Activated T-cell treated with anti-CD3 and anti-CD28 coated beads for 1 hour (primary cell): ENCODE measurements around the gene DUSP8.
"Not testable (repeated sequence)": the region's sequence is repeated elsewhere in the genome, so short reads cannot be mapped to it uniquely, and the experiment has no call there.

Experiments used
- DNase-seq: peaks from one replicate; pipeline ENCODE4 v3.0.0-alpha.2; 2020; ENCODE audit warnings: low read depth

DUSP8 gene

DNA sequence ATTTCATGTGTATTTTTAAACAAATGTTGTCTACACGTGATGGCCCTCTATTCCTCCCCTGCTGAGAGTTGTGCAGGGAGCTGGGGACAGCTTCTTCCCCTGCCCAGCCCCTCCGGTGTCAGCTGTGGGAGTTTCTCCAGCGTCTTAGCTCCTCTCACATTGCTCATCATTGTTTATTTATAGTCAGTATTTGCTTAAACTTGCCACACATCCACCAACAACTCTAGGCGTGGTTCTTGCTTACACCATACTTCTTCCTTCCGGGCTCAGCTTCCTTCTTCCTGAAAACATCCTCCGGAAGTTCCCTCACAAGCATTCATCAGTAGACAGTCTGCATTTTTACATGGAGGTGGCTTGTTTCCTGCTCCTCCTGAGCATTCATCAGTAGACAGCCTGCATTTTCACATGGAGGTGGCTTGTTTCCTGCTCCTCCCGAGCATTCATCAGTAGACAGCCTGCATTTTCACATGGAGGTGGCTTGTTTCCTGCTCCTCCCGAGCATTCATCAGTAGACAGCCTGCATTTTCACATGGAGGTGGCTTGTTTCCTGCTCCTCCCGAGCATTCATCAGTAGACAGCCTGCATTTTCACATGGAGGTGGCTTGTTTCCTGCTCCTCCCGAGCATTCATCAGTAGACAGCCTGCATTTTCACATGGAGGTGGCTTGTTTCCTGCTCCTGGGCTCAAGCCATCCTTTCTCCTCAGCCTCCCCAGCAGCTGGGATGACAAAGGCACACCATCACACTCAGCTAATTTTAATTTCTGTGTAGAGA, 17.3 kb upstream of the DUSP8 start:
- not testable (repeated sequence) for DNase-seq

DNA sequence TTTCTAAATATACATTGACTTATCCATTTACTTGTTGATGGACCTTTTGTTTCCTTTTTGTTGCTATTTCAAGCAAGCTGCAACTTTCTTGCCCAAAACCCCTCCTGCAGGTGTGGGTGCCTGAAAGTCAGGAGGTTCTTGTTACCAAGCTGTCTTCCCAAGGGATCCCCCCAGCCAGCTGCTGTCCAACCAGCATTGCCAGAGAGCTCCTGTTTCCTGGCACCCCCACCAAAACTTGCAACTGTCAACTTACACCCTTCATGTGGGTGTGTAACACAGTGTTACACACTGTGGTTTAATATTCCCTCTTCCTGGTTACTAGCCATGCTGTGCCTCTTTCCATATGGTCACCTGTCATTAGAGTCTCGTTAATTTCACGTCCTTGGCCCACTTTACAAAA, 14.6 kb upstream of the DUSP8 start:
- no peak for DNase-seq

DNA sequence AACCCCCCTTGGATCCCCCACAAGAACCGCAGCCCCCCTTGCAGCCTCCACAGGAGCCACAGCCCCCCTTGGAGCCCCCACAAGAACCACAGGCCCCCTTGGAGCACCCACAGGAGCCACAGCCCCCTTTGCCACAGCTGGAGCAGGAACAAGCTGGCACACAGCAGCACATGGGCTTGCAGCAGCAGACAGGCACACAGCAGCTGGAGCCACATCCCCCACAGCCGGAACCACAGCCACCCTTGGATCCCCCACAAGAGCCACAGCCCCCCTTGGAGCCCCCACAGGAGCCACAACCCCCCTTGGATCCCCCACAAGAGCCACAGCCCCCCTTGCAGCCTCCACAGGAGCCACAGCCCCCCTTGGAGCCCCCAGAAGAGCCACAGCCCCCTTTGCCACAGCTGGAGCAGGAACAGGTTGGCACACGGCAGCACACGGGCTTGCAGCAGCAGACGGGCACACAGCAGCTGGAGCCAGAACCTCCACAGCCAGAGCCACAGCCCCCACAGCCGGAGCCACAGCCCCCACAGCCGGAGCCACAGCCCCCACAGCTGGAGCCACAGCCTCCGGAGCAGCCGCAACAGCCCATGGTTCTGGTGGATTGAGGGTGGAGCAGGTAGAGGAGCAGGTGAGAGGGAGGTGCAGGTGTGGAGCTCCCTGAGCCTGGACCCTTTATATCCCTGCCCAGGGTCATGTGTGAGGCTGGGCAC, 12.7 kb upstream of the DUSP8 start, which contains the start of gene KRTAP5-1:
Gene KRTAP5-1, minus strand, starts transcription at position 623 of the 710 bp plus-strand sequence. Its CDS starts 34 bp downstream, at position 589.
- not testable (repeated sequence) for DNase-seq

DNA sequence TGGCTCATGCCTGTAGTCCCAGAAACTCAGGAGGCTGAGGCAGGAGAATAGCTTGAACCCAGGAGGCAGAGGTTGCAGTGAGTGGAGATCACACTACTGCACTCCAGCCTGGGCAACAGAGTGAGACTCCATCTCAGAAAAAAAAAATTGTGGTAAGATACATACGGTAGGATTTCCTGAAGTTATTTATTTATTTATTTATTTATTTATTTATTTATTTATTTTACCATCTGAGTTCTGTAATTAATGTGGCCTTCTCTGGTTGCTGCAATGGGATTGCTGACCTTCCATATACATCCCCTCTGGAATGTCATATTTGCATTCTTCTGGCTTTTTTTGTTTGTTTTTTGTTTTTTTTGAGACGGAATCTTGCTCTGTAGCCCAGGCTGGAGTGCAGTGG, 10.8 kb upstream of the DUSP8 start:
- DNase-seq, result not testable (repeated sequence)

DNA sequence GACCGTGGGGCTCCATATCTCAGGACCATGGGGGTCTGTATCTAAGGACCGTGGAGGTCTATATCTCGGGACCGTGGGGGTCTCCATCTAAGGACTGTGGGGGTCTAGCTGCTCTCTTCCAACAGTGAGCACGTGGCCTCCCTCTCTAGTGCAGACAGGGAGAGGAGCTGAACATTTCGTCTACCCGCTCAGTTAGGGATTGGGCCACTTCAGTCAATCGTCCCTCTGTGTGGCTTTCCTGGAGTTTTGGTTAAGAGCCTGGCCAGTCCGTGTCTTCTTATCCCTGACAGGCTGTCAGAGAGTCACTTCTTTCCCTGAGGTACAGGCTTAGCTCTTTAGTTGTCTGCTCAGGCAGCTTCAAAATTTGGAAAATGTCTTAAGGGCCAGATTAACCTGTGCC, 9.9 kb upstream of the DUSP8 start:
- DNase-seq, result no peak

DNA sequence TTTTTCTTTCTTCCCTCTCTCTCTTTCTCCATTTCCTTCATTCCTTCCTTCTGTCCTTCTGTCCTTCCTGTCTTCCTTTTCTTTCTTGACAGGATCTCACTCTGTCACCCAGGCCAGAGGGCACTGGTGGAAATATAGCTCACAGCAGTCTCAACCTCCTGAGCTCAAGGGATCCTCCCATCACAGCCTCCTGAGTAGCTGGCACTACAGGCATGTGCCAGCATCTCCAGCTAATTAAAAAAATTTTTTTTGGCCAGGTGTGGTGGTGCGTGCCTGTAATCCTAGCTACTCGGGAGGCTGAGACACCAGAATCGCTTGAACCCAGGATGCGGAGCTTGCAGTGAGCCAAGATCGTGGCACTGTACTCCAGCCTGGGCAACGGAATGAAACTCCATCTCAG, 4.8 kb upstream of the DUSP8 start:
- DNase-seq, result no peak

DNA sequence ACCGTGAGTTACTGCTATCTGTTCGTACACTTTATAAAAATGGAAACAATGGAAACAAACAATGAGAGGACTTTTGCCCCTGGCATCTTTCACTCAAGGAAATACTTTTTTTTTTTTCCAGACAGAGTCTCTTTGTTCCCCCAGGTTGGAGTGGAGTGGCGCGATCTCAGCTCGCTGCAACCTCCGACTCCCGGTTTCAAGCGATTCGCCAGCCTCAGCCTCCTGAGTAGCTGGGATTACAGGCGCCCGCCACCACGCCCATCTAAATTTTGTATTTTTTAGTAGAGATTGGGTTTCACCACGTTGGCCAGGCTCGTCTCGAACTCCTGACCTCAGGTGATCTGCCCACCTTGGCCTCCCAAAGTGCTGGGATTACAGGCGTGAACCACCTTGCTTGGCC, 3.7 kb upstream of the DUSP8 start:
- DNase-seq, result not testable (repeated sequence)

DNA sequence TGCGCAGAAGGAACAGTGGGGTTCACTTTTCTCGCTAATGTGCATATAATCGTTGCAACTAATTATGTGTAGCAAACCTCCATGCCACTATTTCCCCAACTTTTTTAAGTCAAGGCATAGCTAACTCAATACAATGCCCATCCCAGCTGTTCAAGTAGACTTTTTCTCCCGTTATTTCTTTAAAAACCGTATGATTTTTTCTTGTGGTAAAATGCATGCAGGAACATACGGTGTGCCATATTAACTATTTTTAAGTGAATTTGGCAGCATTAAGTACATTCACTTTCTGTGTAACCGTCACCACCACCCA, 2.8 kb upstream of the DUSP8 start:
- DNase-seq, result no peak

DNA sequence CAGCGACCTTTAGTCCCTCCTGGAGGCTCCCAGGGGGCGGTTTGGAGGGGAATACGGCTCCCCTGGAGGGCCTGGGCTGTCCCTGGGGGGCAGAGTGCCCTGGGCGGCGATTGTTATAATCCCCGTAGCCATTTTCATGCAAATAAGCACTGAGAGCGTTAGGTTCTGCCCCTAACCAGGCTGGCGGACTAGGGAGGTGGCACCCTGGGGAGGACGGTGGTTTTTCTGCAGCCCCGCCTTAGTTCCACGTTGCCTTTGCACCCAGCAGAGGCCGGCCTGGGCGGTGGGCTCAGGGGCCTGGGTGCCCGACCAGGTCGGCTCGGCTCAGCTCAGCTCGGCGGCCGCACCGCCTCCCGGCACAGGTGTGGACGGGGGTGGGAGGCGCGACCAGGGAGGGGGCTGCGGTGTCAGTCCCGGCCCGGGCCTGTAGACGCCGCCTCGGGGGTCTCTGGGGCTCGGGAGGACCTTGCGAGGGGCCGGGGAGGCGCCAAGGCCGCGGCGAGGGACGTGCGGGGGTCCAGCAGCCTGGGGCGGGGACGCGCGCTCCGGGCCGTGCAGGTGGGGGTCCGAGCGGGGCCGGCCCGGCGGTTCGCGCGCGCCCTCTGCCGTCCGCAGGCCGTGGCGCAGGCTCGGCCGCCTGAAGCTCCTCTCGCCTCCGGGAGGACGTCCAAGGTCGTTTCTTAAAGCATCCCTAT, 2.3 kb upstream of the DUSP8 start:
- DNase-seq, result peak; percentile 35

DNA sequence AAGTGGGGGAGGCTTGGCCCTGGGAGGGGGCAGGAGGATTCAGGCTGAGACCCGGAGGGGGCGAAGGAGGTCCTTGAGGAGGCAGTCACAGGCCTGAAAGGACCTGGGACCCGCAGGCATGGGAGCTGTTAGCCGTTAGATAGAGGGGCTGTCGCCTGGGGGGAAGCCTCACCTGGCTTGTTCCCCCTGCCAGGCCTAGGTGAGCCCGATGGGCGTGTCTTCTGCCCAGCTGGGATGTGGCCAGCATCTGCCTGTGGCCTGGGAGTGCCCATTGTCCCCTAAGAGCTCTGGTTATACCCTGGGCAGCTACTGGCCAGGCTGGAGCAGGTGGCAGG, 1.8 kb upstream of the DUSP8 start:
- DNase-seq, result no peak

DNA sequence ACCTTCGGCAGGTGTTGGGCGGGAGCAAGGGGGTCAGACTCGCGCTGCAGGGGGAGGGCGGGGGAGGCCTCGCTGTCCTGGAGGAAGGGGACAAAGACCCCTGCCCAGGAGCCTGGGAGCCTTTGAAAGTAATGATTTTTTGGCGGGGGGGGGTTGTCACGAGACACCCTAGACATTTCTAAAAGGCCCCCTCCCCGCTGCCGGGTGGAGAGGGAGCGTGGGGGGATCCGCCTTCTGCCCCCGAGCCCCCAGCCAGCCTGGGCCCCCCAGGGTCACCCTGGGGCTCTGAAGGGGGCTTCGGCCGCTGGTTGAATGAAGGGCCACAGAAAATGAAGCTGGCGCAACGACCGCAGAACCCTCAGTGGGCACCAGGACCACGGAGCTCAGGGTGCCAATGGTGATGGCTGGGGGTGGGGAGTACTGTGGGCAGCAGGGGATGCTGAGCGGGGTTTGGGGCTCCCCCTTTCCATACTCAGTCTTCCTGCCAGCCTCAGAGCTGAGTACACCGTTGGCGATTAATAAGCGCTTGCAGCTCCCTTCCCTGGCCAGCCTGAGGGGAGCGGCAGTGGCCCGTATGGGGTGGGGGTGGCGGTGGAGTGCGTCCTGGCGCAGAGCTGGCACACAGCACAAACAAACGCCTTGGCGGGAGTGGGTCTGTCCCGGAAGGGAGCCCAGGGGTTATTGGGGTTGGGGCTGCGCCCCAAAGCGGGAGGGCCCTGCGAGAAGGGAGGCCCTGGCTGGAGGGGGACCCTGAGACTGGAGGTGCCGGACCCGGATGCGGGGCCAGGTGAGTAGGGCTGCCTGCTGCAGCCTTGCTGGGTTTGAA, 1.2 kb upstream of the DUSP8 start:
- DNase-seq, result no peak

DNA sequence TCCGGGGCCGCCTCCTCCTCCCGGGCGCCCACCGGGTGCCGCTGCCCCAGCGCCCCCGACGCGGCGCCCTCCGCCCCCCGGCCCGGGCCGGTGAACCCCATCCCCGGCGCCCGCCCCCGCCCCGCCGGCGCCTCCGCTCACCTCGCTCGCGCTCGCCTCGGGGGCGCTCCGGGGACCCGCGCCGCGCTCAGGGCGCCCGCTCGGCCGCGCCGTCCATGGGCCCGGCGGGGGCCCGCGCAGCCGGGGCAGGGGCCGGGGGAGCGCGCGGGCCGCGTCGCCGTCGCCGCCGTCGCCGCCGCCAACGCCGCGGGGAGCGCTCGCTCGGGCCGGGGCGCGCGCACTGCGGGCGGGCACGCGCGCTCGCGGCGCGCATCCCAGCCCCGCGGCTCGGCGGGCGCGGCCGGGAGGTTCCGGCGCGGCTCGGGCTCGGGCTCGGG, 293 bp downstream of the DUSP8 start:
- DNase-seq, result no peak

DNA sequence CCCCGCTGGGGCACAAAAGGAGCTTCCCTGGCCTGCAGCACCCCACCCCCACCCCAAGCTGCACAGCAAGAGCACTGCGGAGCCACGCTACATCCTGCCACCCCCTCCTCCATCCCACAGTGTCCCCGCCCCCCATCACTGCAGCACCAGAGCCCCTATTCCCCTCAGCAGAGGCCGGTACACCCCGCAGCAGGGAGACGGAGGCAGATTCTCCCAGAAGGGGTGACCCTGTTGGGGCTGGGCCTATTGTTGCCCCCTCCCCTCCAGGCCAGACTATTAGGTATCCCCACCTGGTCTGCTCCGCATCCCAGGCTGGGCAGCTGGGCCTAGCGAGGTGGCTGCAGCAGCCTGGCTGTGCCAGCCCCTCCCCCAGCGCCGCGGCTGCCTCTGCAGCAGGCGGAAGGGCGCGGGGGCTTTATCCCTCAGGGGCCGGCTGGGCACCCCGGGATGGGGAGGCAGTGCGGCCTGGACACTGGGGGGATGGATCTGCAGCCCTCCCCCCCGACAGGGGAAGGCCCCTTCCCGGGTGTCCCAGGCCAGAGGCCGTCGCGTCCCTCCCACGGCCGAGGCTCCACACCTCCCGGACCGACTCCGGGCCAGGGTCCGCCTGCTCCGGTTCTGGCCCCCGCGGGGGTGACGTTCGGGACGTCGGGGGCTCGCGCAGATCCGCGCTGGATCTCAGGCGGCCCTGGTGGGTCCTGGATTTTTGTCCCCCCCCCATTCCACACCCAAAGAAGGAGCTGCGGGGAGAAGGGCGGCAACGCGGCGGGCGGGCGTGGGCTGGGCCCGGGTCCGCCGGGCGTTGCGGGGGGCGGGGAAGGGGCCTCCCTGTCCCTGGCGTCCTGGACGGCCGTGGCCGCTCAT, 943 bp downstream of the DUSP8 start:
- no peak for DNase-seq

DNA sequence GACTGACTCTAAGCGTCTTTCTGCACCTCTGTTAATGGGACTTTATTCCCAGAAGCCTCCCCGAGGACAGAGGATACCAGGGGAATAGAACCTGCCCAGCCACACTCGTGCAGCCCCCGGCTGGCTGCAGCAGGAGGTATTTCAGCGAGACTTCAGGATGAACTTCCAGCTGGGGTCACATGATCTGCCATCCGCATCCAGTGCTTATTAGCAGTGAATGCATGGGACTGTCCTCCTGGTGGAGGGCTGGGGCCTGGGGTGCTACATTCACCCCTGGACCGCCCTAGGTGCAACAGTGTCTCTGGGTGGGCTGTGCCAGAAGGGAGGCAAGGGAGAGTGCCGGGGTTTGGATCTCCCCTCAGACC, 1.6 kb downstream of the DUSP8 start:
- DNase-seq, result no peak

DNA sequence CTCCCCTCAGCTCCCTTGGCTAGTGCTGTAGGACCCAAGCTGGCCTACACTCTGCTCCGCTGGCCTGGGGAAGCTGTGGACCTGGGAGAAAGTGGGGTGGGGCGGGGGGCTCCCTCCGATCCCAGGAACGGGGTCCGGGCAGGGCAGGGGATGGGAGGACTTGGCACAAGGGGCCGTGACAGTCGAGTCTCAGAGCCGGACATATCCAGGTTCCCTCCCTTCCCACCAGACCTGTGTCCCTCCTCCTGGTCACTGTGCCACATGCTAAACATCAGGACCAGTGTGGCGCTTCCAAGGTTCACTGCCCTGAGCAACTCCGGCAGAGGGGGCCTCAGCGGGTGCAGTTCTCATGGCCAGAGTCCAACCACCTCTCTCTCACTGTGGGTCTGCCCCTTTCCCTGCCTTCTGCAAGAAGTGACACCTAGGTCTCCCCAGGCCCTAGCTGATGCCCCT, 2.0 kb downstream of the DUSP8 start:
- DNase-seq, result no peak

DNA sequence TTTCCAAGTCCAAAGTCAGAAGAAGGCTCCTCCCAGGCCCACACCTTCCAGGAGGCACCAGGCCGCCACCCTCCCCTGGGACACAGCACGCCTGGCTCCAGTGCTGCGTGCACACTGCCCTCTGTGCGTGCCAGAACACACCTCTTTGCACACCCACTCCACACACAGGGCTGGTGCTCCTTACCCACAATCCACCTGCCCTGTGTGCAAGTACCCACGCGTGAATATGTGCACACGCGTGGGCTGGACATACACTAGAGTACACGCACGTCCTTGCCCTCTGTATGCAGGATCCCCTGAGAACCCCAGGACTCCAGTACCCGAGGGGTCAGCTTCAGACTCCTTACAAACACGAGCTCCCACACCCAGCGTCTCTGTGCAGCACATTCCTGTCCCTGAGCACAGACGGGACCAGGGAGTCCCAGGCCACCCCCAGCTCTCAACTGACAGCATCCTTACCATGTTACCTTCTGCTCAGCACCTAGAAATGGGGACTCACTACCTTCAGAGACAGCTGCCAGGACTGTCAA, 2.8 kb downstream of the DUSP8 start:
- DNase-seq, result no peak

DNA sequence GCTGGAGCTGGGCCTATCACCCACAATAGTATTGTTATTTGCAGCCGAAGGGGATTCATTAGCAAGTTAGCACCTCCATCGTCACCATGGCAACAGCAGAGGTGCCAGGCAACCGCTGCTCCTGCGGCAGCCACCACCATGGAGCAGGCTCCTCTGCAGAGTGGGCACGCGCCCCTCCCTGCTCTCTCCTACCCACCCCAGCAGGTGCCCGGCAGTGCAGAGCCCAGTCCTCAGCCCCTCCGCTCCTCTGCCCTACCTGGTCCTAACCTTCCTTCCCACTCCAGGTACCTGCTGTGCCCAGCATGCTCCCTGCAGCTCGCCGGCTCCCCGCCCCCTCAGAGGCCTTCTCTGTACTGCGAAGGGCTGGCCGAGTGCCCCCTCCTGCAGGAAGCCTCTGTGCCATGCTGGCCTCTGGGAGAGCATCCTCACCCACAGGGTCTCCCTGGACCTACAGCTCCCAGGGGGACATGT, 3.6 kb downstream of the DUSP8 start:
- DNase-seq, result no peak

DNA sequence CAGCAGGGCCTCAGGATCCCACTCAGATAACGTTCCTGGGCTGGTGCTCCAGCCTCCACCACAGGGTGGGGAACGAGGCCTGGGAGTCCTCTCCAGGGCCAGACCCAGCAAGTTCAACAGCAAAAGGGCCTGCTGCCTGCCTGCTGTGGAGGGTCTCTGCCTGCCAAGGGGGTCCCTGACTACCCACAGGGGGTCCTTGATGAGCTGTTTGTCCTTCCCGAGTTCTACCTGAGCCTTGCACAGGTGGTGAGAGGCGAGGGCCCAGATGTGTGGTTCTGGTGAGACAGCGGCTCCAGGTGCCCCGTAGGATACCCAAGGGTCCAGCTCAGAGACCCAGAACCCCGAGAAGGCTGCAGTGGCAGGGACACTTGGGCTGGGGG, 4.4 kb downstream of the DUSP8 start:
- DNase-seq, result no peak

DNA sequence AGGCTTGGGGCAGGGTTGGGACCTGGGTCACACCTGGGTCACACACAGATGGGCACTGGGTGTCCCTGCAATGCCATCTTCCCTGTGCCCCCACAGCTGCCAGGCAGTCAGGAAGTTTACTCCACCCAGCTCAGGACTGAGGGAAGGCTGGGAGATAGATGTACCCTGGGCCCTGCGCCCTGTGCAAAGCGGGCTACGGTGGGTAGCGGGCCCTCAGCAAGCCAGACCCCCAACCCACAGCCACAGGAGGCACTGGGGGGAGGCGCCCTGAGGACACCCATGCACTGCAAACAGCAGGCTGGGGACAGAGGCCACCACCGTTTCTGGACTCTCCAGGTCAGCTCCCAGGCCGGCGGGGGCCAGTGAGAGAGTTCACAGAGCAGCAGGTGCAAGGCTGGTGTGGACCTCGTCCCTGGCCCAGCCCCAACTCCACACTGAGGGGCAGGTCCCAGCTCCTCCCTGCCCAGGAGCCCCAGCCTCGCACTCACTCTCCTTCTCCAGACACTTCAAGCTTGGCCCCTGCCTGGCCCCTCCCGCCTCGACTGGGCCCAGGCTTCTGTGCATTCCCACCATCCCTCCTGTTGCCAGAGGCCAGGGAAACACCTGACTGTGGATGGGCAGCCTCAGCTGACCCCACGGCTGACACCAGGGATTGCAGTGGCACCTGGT, 4.9 kb downstream of the DUSP8 start:
- no peak for DNase-seq

DNA sequence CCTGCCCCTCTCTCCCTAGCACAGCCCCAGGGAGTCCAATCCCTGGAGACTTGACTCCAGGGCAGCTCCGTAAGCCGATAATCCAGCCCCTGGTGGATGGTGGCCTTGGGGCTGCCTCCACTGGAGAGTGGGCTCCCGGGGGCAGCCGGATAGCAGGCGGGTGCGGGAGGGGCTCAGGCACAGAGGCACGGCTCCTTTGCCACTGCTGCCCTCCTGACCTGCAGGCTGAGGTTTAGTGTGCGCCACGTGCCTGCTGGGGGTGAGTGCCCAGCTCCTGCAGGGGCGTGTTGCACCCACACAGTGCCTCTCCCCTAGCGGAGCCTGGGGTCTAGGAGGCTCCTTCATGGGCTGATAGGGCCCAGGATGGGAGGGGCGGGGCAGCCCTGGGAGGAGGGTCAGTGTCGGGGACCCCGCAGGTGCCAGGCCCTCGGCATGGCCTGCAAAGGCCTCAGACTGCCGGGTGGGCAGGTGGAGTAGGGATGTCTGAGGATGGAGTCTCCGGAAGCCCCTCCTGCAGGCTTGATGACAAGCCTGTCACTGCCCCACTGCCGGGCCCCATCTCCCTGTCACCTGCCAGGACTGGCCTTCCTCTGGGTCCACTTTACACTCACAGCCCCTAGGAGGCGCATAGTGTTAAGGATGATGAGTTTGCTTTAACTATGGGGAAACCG, 5.6 kb downstream of the DUSP8 start:
- DNase-seq, result no peak
